BLaER1 treated with 17β-estradiol and CSF1 and Interleukin-3, amounts not matched to agents 10 nM and 100 nM (cell line): ENCODE results near the gene PLXND1.
"Not testable (repeated sequence)": the region's sequence is repeated elsewhere in the genome, so short reads cannot be mapped to it uniquely, and the experiment has no call there.

Experiments
- H3K27ac ChIP-seq, 11 experiments: shearing (Covaris generic); formaldehyde crosslinking; 2 replicates each; pipeline ENCODE4 v1.8.1; 2022
- H3K27me3 ChIP-seq, 11 experiments: shearing (Covaris generic); formaldehyde crosslinking; 2 replicates each; pipeline ENCODE4 v1.8.1; 2022
- H3K36me3 ChIP-seq, 11 experiments: shearing (Covaris generic); formaldehyde crosslinking; 2 replicates each; pipeline ENCODE4 v1.8.1; 2022
- H3K4me1 ChIP-seq, 10 experiments: shearing (Covaris generic); formaldehyde crosslinking; 2 replicates each; pipeline ENCODE4 v1.8.1; 2022
- H3K4me2 ChIP-seq, 11 experiments: shearing (Covaris generic); formaldehyde crosslinking; 2 replicates each; pipeline ENCODE4 v1.8.1; 2022
- H3K4me3 ChIP-seq, 10 experiments: shearing (Covaris generic); formaldehyde crosslinking; 2 replicates each; pipeline ENCODE4 v1.8.1; 2022
- H3K9ac ChIP-seq, 11 experiments: shearing (Covaris generic); formaldehyde crosslinking; 2 replicates each; pipeline ENCODE4 v1.8.1; 2022
- H3K9me3 ChIP-seq, 11 experiments: shearing (Covaris generic); formaldehyde crosslinking; replicated peaks in 1 of 11; 2 replicates each; pipeline ENCODE4 v1.8.1; 2022
- H4K20me1 ChIP-seq, 11 experiments: shearing (Covaris generic); formaldehyde crosslinking; 2 replicates each; pipeline ENCODE4 v1.8.1; 2022
- Cebpa-rat ChIP-seq, 11 experiments: shearing (Covaris generic); IDR thresholded peaks; 2 replicates each; pipeline ENCODE4 v1.8.1; 2022

Gene PLXND1

GRCh38 chr3:129612534-129613366 lies 6.3 kb upstream of the PLXND1 start:
- peaks cover 89 to 97% (median 96%) of the 10 kb centered on the region in 10 experiments for H3K4me1 ChIP-seq
- H3K27me3 ChIP-seq: no peaks in the 10 kb centered on the region
- peak overlapping the region in 5 of 11 experiments; percentile 5 to 46 (median 36); a peak in 3 of 22 replicates for H3K27ac ChIP-seq
- no peaks in the 10 kb centered on the region for H3K36me3 ChIP-seq
- H3K9me3 ChIP-seq: no peaks in the 10 kb centered on the region
- peak overlapping the region in 1 of 11 experiments; percentile 37; a peak in 3 of 22 replicates for H3K9ac ChIP-seq
- no peak for TF ChIP-seq Cebpa-rat (IDR thresholded peaks at IDR 0.05)
- no peak overlapping the region for H3K4me3 ChIP-seq
- H4K20me1 ChIP-seq: no peaks in the 10 kb centered on the region
- H3K4me2 ChIP-seq: peak overlapping the region; percentile 52 to 98 (median 63); a peak in 19 of 22 replicates

- Histone ChIP-seq H4K20me1 (no peaks in the 10 kb centered on the region), H3K9me3 (no peaks in the 10 kb centered on the region), H3K4me1 (peaks cover 89 to 96% (median 95%) of the 10 kb centered on the region in 10 experiments), H3K9ac (peak overlapping the region in 8 of 11 experiments; percentile 9 to 47 (median 40); a peak in 13 of 22 replicates), H3K27ac (peak overlapping the region in 9 of 11 experiments; percentile 11 to 49 (median 41); a peak in 10 of 22 replicates), H3K4me2 (peak overlapping the region; percentile 52 to 98 (median 63)), H3K4me3 (no peak overlapping the region), H3K36me3 (no peaks in the 10 kb centered on the region), H3K27me3 (no peaks in the 10 kb centered on the region)
- TF ChIP-seq Cebpa-rat (IDR thresholded peaks at IDR 0.05): no peak
These were observed 5.5 kb upstream of the PLXND1 start for GRCh38 chr3:129611812-129612533.

- no peak overlapping the region for H3K4me3 ChIP-seq
- H3K4me2 ChIP-seq: peak overlapping the region; percentile 52 to 98 (median 63)
- H3K27ac ChIP-seq: peak overlapping the region in 9 of 11 experiments; percentile 11 to 49 (median 41); a peak in 9 of 22 replicates
- no peak for TF ChIP-seq Cebpa-rat (IDR thresholded peaks at IDR 0.05)
- H4K20me1 ChIP-seq: peaks cover 0 to under 1% (median 0%) of the 10 kb centered on the region in 11 experiments; a peak in 4 of 22 replicates
- peaks cover 85 to 90% (median 89%) of the 10 kb centered on the region in 10 experiments for H3K4me1 ChIP-seq
- H3K36me3 ChIP-seq: no peaks in the 10 kb centered on the region
- no peaks in the 10 kb centered on the region for H3K9me3 ChIP-seq
- H3K27me3 ChIP-seq: no peaks in the 10 kb centered on the region
- H3K9ac ChIP-seq: peak overlapping the region in 7 of 11 experiments; percentile 9 to 44 (median 38); a peak in 9 of 22 replicates
These were observed 4.9 kb upstream of the PLXND1 start for GRCh38 chr3:129611446-129611800.

GRCh38 chr3:129610794-129611445 lies 4.4 kb upstream of the PLXND1 start:
- H3K4me2 ChIP-seq: peak overlapping the region; percentile 52 to 98 (median 63); a peak in 20 of 22 replicates
- peak overlapping the region in 5 of 11 experiments; percentile 36 to 49 (median 45); a peak in 3 of 22 replicates for H3K27ac ChIP-seq
- H3K4me3 ChIP-seq, H3K36me3 ChIP-seq, H3K9me3 ChIP-seq, H4K20me1 ChIP-seq, H3K27me3 ChIP-seq: not testable (repeated sequence)
- peaks cover 80 to 86% (median 84%) of the 10 kb centered on the region in 10 experiments for H3K4me1 ChIP-seq
- H3K9ac ChIP-seq: peak overlapping the region in 1 of 11 experiments; percentile 41; a peak in 2 of 22 replicates

GRCh38 chr3:129610276-129610675 lies 3.8 kb upstream of the PLXND1 start:
- H3K4me2 ChIP-seq: peak overlapping the region; percentile 23 to 99 (median 89); a peak in 21 of 22 replicates
- peak overlapping the region in 4 of 11 experiments; percentile 5 to 52 (median 20); a peak in 1 of 22 replicates for H3K9ac ChIP-seq
- H3K36me3 ChIP-seq: no peaks in the 10 kb centered on the region; a peak in 1 of 22 replicates
- H3K9me3 ChIP-seq: no peaks in the 10 kb centered on the region
- peaks cover 7 to 12% (median 11%) of the 10 kb centered on the region in 11 experiments; a peak in 11 of 22 replicates for H4K20me1 ChIP-seq
- no peak for TF ChIP-seq Cebpa-rat (IDR thresholded peaks at IDR 0.05)
- H3K27ac ChIP-seq: peak overlapping the region in 3 of 11 experiments; percentile 10 to 52 (median 34); a peak in 3 of 22 replicates
- no peak overlapping the region for H3K4me3 ChIP-seq
- H3K4me1 ChIP-seq: peaks cover 74 to 81% (median 78%) of the 10 kb centered on the region in 10 experiments
- H3K27me3 ChIP-seq: no peaks in the 10 kb centered on the region

GRCh38 chr3:129609591-129610182 lies 3.2 kb upstream of the PLXND1 start:
- H3K4me3 ChIP-seq: no peak overlapping the region
- H3K4me2 ChIP-seq: peak overlapping the region; percentile 60 to 99 (median 95)
- 0 out of 22 replicates have a peak overlapping the region, but pooled peaks of 2 of the 11 experiments have one; percentile 8 to 52 for H3K9ac ChIP-seq

DNA sequence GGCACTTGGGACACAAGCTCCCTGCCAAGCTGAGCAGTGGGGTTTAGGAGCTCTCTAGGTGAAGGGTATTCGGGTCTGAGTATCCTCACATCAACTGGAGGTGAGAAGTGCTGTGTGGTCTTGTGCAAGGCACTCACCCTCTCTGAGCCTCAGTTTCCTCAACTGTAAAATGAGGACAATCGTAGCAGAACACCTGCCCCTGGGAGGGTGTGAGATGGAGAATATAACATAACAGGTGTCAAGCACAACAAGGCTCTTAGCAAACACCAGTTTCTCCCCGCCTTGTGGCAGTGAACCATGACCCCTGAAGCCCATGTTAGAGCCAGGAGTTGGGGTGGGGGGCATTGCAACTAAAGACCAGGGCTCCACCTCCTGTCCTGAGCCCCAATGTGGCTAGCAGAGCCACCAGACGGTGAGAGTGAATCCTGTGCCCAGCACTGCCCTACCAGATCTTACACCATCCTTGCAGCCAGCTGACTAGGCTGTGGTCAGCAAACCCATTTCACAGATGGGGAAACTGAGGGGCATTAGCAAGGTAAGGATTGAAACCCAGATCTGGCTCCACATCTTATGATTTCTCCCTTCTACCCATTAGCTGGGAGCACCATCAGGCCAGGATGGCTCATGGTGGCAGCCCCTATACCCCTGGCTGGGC lies 2.6 kb upstream of the PLXND1 start:
- TF ChIP-seq Cebpa-rat (IDR thresholded peaks at IDR 0.05): no peak

More at GRCh38 chr3:129609591-129610182, 3.2 kb upstream of the PLXND1 start:
- TF ChIP-seq Cebpa-rat (IDR thresholded peaks at IDR 0.05): no peak
- Histone ChIP-seq H3K9me3 (no peaks in the 10 kb centered on the region), H3K27me3 (no peaks in the 10 kb centered on the region), H3K4me1 (peaks cover 72 to 78% (median 75%) of the 10 kb centered on the region in 10 experiments), H4K20me1 (peaks cover 11 to 18% (median 15%) of the 10 kb centered on the region in 11 experiments), H3K27ac (peak overlapping the region in 2 of 11 experiments; percentile 34 to 52; a peak in 2 of 22 replicates), H3K36me3 (peaks cover 0 to 3% (median 0%) of the 10 kb centered on the region in 11 experiments; a peak in 4 of 22 replicates)

More for the DNA sequence above, 2.6 kb upstream of the PLXND1 start:
- Histone ChIP-seq H4K20me1 (peaks cover 17 to 24% (median 21%) of the 10 kb centered on the region in 11 experiments), H3K36me3 (peaks cover 0 to 9% (median 0%) of the 10 kb centered on the region in 11 experiments; a peak in 4 of 22 replicates), H3K27ac (peak overlapping the region in 8 of 11 experiments; percentile 74 to 88 (median 86); a peak in 9 of 22 replicates), H3K4me3 (no peak overlapping the region), H3K9ac (peak overlapping the region in 9 of 11 experiments; percentile 80 to 93 (median 83); a peak in 12 of 22 replicates), H3K4me2 (peak overlapping the region; percentile 86 to 99 (median 95)), H3K9me3 (no peaks in the 10 kb centered on the region), H3K4me1 (peaks cover 65 to 78% (median 75%) of the 10 kb centered on the region in 10 experiments), H3K27me3 (no peaks in the 10 kb centered on the region)
